Neuron (in vitro differentiated cells): ENCODE data around the gene DBH.

ENCODE experiments used
- H2AFZ ChIP-seq: one replicate; pipeline ENCODE4 v1.6.1; 2013; ENCODE audit warnings: low read depth, mild to moderate bottlenecking, inconsistent platforms, low read length, moderate library complexity
- H3K27me3 ChIP-seq: one replicate; pipeline ENCODE4 v1.6.1; 2013; ENCODE audit warnings: low read length; ENCODE audit not compliant: insufficient read depth
- H3K36me3 ChIP-seq: one replicate; pipeline ENCODE4 v1.6.1; 2013; ENCODE audit warnings: low read length; ENCODE audit not compliant: insufficient read depth
- H3K4me1 ChIP-seq: one replicate; pipeline ENCODE4 v1.6.1; 2013; ENCODE audit warnings: low read length; ENCODE audit not compliant: insufficient read depth
- H3K4me3 ChIP-seq: 2 replicates; pipeline ENCODE4 v1.5.1; 2013; ENCODE audit warnings: mild to moderate bottlenecking, low read length, moderate library complexity
- H3K9me3 ChIP-seq: one replicate; pipeline ENCODE4 v1.6.1; 2013; ENCODE audit warnings: low read length

DBH gene

DNA sequence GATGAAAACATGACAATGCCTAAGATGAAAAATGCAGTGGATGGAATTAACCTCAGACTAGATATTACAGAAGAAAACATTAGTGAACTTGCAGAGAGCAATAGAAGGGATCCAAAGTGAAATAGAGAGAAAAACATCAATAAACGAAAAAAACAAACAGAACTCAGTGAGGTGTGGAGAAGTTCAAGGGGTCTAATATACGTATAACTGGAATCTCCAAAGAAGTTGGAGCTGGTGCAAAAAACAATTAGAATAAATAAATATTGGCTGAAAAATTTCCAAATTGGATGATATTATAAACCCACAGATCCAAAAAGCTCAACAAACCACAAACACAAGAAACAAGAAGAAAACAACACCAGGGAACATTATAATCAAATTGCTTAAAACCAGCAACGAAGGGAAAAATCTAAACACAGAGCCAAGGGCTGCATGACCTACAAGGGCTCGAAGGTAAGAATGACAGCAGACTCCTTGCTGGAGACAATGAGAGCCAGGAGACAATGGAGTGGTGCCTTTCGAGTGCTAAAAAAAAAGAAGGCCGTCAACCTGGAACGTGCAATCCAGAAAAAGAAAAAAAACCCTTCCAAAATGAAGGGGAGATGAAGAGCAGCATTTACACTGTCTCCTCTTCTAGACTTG lies 38.7 kb upstream of the DBH start:
- no peaks in the 10 kb centered on the region for H3K36me3 ChIP-seq
- no peak overlapping the region for H2AFZ ChIP-seq
- H3K4me3 ChIP-seq, result no peak overlapping the region
- peaks cover 15% of the 10 kb centered on the region for H3K27me3 ChIP-seq
- peaks cover 4% of the 10 kb centered on the region for H3K9me3 ChIP-seq
- H3K4me1 ChIP-seq, result no peaks in the 10 kb centered on the region

DNA sequence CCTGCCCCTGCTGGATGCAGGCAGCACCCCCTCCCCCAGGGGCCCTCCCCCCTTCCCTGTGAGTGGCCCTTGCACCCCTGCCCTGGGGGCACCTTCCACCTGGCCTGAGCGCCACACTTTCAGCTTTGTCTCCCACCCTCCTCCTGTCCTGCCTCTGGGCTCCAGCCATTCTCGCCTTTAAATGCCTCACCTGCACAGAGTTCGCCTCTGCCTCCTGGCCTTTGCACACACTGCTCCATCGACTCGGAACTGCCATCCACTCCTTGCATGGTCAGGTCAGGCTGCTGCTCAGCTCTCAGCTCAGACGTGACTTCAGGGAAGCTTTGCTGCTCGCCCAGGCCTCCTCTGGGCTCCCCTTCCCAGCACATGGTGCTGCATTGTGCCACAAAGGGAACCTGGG lies 37.2 kb upstream of the DBH start:
- Histone ChIP-seq H3K27me3 (peaks cover 7% of the 10 kb centered on the region), H3K36me3 (no peaks in the 10 kb centered on the region), H3K4me1 (no peaks in the 10 kb centered on the region), H3K9me3 (peaks cover 4% of the 10 kb centered on the region), H2AFZ (no peak overlapping the region), H3K4me3 (no peak overlapping the region)

DNA sequence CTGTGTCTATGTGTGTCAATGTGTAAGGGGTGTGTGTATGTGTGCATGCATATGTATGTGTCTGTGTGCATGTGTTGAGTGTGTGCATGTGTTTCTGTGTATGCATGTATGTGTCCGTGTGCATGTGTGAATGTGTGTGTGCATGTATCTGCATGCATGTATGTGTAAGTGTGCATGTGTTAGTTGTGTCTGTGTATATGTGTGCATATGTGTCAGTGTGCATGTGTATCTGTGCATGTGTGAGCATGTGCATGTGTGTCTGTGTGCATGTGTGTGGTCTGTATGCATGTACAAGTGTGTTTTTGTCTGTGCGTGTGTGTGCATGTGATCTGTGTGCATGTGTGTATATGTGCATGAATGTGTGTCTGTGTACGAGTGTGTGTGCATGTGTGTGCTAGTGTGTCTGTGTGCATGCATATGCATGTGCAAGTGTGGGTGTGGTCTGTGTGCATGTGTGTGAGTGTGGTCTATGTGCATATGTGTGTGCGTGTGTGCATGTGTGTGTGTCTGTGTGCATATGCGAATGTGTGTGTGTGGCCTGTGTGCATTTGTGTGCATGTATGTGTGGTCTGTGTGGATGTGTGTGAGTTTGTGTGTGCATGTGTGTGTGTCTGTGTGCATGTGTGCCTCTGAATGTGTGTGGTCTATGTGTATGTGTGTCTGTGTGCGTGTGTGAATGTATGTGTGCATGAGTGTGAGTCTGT lies 36.5 kb upstream of the DBH start:
- no peak overlapping the region for H2AFZ ChIP-seq
- H3K36me3 ChIP-seq, result no peaks in the 10 kb centered on the region
- no peaks in the 10 kb centered on the region for H3K4me1 ChIP-seq
- H3K9me3 ChIP-seq, result peaks cover 4% of the 10 kb centered on the region
- peaks cover 11% of the 10 kb centered on the region for H3K27me3 ChIP-seq
- H3K4me3 ChIP-seq, result no peak overlapping the region

DNA sequence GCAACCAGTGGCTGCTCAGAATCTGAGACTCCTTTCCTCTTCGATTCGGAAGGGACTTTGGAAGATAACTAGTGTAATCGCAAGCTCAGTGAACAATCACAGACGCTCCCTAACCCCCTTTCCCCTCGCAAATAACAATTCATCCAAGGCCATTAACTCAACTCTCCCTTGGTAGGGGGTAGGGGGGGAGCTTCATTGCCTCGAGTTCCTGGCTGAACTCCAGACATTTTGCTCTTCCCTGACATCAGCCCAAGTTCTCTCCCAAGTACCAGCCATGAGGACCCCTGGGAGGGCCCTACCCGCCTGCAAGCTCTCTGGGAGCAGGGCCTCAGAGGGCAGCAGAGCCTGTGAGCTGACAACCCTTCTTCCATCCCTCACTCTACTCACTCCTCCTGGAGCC lies 35.4 kb upstream of the DBH start:
- no peaks in the 10 kb centered on the region for H3K4me1 ChIP-seq
- peaks cover 22% of the 10 kb centered on the region for H3K27me3 ChIP-seq
- H3K9me3 ChIP-seq, result peaks cover 4% of the 10 kb centered on the region
- no peaks in the 10 kb centered on the region for H3K36me3 ChIP-seq
- no peak overlapping the region for H2AFZ ChIP-seq
- H3K4me3 ChIP-seq, result no peak overlapping the region

DNA sequence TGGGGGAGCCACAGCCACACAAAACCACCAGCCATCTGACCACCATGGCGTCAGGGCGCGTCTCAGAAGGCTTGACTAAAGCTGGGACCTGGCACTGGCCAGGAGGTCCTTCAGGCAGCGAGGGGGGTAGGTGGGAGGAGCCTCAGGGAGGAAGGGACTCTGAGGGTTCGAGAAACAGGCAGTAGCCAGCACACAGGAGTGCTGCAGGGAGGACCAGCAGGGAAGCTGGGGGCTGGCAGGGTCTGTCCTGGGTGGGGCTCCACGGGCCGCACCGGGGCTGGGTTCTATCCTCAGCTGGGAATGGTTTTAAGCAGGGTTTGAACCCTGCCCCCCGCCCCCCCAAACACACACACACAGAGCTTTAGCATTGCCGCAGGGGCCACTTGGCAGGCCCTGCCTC lies 34.4 kb upstream of the DBH start:
- Histone ChIP-seq H3K4me3 (no peak overlapping the region), H3K9me3 (peaks cover 2% of the 10 kb centered on the region), H3K36me3 (no peaks in the 10 kb centered on the region), H3K4me1 (no peaks in the 10 kb centered on the region), H2AFZ (no peak overlapping the region), H3K27me3 (peaks cover 32% of the 10 kb centered on the region)

DNA sequence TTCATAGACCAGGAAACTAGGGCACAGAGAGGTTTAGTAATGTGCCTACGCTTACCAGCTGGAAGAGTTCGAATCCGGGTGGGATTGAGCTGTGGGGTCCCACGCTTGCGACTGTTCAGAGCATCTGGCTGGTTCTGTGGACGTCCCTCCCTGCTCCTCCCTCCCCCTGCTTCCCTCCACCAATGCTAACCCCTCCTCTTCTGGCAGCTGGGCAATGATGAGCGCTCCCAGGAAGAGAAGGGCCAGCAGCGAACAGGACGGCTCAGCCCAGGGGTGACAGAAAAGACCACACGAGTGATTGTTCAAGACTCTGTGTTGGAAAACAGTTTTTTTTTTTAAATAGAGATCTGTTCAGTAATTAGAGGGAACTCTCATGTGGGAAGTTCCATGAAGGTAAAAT lies 33.9 kb upstream of the DBH start:
- Histone ChIP-seq H2AFZ (no peak overlapping the region), H3K4me1 (no peaks in the 10 kb centered on the region), H3K36me3 (no peaks in the 10 kb centered on the region), H3K4me3 (no peak overlapping the region), H3K9me3 (peaks cover 2% of the 10 kb centered on the region), H3K27me3 (peaks cover 37% of the 10 kb centered on the region)

DNA sequence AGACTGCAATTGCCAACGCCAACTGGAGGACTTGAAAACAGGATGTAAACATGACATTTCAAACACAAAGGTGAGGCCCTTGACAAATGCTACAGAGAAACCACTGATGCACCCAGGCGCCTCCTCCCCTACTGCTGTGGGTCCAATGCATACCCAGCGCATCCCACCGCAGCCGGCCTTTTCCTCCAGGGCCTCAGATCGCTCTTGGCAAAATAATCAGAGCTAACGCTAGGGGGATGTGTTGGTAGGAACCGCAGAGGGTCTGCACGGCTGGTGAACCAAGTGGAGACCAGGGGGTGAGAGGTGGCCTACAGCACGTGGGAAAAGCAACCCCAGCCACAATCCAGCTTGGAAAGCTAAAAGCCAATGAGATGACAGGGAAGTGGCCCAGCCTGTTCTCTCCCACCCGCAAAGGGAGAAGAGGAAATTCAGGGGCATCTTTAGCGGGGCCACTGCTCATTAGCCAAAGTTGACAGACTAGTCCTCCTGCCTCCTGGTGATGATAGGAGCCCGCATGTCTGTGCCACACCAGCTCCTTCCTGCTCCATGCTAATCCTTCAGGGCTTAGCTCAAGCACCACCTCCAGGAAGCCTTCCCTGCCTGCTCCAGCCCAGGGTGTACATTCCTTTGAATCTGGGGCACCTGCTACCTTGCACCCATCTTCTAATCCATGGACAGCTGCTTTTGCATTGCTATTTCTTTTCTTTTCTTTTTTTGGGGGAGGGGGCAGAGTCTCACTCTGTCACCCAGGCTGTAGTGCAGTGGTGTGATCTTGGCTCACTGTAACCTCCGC lies 32.8 kb upstream of the DBH start:
- Histone ChIP-seq H3K4me1 (no peaks in the 10 kb centered on the region), H2AFZ (no peak overlapping the region), H3K4me3 (no peak overlapping the region), H3K9me3 (no peaks in the 10 kb centered on the region), H3K36me3 (no peaks in the 10 kb centered on the region), H3K27me3 (peaks cover 48% of the 10 kb centered on the region)

DNA sequence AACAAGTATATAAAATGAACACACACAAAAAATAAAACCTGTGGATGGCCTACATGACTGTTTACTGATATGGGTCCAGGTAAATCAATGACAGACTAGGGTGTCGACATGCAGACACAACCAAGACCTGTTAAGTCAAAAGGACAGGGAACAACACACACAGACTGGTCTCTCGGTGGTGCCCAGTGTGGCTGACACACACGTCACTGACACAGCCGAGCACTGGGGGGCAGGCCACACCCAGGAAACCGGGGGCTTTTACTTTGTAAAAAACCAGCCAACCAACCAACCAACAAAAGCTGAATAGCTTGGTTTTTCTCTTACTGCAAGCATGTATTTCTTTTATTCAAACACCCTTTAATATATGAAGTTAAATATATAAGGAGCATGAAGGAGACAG lies 31.9 kb upstream of the DBH start:
- no peaks in the 10 kb centered on the region for H3K4me1 ChIP-seq
- H3K36me3 ChIP-seq, result no peaks in the 10 kb centered on the region
- H3K9me3 ChIP-seq, result no peaks in the 10 kb centered on the region
- no peak overlapping the region for H2AFZ ChIP-seq
- no peak overlapping the region for H3K4me3 ChIP-seq
- peaks cover 53% of the 10 kb centered on the region for H3K27me3 ChIP-seq

DNA sequence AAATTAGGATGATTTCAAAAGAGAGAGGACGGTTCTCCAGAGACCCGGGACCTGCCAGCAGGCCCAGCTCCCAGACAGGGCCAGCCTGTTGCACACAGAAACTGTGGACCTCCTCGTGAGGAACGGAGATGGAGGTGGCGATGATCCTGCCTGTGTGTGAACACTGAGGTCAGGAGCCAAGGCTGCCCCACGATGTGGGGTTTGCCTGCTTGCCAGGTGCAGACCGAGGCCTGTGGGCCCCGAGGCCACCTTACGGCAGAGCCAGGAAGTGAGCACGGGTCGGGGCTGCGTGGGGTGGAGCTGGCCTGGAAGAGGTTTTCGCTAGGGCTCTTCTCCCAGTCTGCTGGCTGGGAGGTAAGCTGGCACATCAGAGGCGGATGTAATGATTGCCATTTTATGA lies 31.3 kb upstream of the DBH start:
- H3K4me1 ChIP-seq, result no peaks in the 10 kb centered on the region
- no peak overlapping the region for H3K4me3 ChIP-seq
- peaks cover 59% of the 10 kb centered on the region for H3K27me3 ChIP-seq
- H3K36me3 ChIP-seq, result no peaks in the 10 kb centered on the region
- peaks cover 1% of the 10 kb centered on the region for H3K9me3 ChIP-seq
- no peak overlapping the region for H2AFZ ChIP-seq

DNA sequence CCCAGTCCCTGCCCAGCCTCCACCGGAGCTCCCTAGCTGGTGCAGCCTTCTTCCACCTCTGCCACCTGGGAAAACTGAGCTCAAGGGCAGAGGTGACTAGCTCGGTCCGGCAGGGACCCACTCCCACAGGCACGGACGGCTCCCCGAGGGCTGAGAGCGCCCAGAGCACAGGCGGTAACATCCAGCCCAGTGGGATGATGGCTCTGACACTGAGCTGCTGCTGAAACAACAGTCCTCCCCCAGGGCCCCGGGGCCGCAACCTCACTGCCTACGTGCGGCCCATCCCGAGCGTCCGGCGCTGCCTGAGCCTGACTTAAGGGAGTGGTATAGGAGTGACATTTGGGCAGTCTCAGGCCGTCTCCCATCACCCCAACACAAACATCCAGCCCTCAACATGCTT lies 30.7 kb upstream of the DBH start:
- no peaks in the 10 kb centered on the region for H3K36me3 ChIP-seq
- H3K4me1 ChIP-seq, result no peaks in the 10 kb centered on the region
- H3K4me3 ChIP-seq, result no peak overlapping the region
- peaks cover 2% of the 10 kb centered on the region for H3K9me3 ChIP-seq
- H2AFZ ChIP-seq, result no peak overlapping the region
- H3K27me3 ChIP-seq, result peaks cover 62% of the 10 kb centered on the region

DNA sequence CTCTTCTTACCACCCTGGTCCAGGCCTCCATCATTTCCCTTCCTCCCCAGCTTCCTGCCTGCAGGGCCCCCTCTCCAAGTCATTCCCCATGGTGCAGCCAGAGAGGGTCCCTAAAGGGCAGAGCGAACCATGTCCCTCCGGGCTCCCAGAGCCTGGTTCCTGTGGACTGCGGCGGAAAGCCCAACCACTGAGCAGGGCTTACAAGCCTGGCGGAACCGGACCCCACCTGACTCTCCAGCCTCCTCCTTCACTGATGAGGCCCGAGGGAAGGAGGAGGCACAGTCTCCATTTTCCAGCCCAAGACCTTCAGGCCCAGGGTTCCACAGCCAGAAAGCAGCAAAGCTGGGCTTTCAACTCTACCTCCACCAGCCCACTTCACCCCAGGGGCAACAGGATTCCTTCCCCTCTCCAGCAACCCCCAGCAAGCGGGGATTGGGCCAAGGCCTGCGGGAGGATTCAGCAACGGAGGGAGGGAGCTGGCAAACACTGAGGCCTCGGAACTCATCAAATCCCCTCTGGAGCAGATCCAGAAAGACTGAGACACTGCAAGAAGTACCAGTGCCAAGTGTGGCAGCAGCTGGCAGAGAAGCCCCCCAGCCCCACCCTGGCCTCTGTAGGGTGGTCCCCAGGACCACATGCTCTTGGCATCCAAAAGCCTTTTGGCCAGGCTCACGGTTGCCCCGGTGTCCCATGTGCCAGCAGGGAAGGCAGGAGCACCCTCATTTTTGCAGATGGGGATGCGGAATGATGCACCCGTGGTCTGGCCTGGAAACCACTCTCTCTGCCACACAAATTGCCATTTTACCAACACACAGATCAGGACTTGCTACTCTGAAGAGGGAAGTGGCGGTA lies 30.1 kb upstream of the DBH start:
- Histone ChIP-seq H3K4me1 (no peaks in the 10 kb centered on the region), H3K4me3 (no peak overlapping the region), H3K27me3 (peaks cover 68% of the 10 kb centered on the region), H2AFZ (no peak overlapping the region), H3K9me3 (peaks cover 2% of the 10 kb centered on the region), H3K36me3 (no peaks in the 10 kb centered on the region)

DNA sequence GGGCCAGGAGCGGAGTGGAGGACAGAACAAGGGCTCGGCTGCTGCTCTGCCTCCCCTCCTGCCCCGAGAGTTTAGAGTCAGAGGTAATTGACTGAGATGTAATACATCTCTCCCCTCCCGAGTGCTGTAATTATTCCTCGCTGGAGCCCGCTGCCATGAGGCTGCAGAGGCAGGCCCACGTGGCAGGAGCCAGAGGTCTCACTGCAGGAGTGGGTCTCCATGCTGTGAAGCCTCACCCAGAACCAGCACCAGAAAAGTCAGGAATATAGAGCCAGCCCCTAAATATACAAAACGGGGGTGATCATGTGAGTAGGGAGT lies 29.5 kb upstream of the DBH start:
- peaks cover 72% of the 10 kb centered on the region for H3K27me3 ChIP-seq
- H2AFZ ChIP-seq, result no peak overlapping the region
- H3K4me3 ChIP-seq, result no peak overlapping the region
- H3K4me1 ChIP-seq, result no peaks in the 10 kb centered on the region
- no peaks in the 10 kb centered on the region for H3K36me3 ChIP-seq
- peaks cover 2% of the 10 kb centered on the region for H3K9me3 ChIP-seq

DNA sequence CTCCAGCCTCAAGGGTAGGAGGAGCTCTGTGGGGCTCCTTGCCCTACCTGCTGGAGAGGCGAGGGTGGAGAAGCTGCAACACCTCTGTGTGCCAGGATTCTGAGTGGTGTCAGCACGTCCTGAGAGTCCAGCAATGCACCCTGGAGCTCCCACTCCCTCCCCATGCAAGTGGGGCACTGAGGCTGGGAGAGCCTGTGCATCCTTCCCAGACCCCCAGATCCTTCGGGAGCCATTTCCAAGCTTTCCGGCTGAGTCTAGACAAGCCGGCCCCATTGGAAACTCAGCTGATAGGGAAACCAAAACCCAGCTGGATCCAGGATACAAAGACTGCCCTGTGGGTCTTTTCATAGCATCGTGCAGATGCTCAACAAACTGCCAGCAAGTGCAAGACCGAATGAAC lies 28.8 kb upstream of the DBH start:
- Histone ChIP-seq H3K27me3 (peaks cover 73% of the 10 kb centered on the region), H2AFZ (no peak overlapping the region), H3K9me3 (peaks cover 2% of the 10 kb centered on the region), H3K4me1 (no peaks in the 10 kb centered on the region), H3K36me3 (no peaks in the 10 kb centered on the region), H3K4me3 (no peak overlapping the region)
